H1 (cell line): Measurements from ENCODE around the gene KCNA10. TPM values are rescaled to one million over a fixed set of nuclear protein-coding genes. Genes with fewer than 3 reads are reported as not detected.

Experiments
- CTCF ChIA-PET: fragments of 300-600 bp; sonication (Branson Sonifier 250); formaldehyde crosslinking; loops from one replicate; lab custom pipeline; 2021; ENCODE audit not compliant: partially characterized antibody; lab: Charles Lee
- POLR2A ChIA-PET: fragments of 300-600 bp; sonication (Branson Sonifier 250); formaldehyde crosslinking; loops from one replicate; lab custom pipeline; 2021; ENCODE audit warnings: inconsistent platforms; ENCODE audit not compliant: partially characterized antibody; lab: Charles Lee
- DNase-seq, 2 experiments: peaks; one replicate each; pipeline versions ENCODE4 v3.0.0 to v3.0.0-alpha.2; 2010 to 2022; ENCODE audit warnings: low spot score in 2 of 2, low read depth in 1 of 2, mixed read lengths in 1 of 2
- FAIRE-seq: peaks from 2 replicates; lab custom pipeline; 2011; peaks lifted over from hg19 to GRCh38; lab: Jason Lieb, UNC
- H2AFZ ChIP-seq: 2 replicates; pipeline ENCODE4 v1.8.1; 2012; ENCODE audit warnings: low read length, inconsistent platforms
- H2AK5ac ChIP-seq: 2 replicates; pipeline ENCODE4 v1.6.1; 2013; ENCODE audit warnings: low read depth, low read length
- H2BK120ac ChIP-seq: replicated peaks from 2 replicates; pipeline ENCODE3; 2013; ENCODE audit warnings: low read depth, low read length, inconsistent platforms
- H2BK12ac ChIP-seq: 2 replicates; pipeline ENCODE4 v1.6.1; 2013; ENCODE audit warnings: low read depth, low read length
- H2BK15ac ChIP-seq: 2 replicates; pipeline ENCODE4 v1.6.1; 2013; ENCODE audit warnings: low read length
- H2BK20ac ChIP-seq: 2 replicates; pipeline ENCODE4 v1.6.1; 2013; ENCODE audit warnings: low read length
- H2BK5ac ChIP-seq: 2 replicates; pipeline ENCODE4 v1.6.1; 2013; ENCODE audit warnings: low read depth, low read length
- H3K14ac ChIP-seq: 2 replicates; pipeline ENCODE4 v1.6.1; 2013; ENCODE audit warnings: inconsistent platforms; ENCODE audit not compliant: insufficient read length
- H3K18ac ChIP-seq: 2 replicates; pipeline ENCODE4 v1.6.1; 2013; ENCODE audit warnings: low read length; ENCODE audit errors: extremely low read depth
- H3K23ac ChIP-seq: 2 replicates; pipeline ENCODE4 v1.6.1; 2013; ENCODE audit warnings: inconsistent platforms; ENCODE audit not compliant: insufficient read length
- H3K23me2 ChIP-seq: 2 replicates; pipeline ENCODE4 v1.6.1; 2013; ENCODE audit warnings: low read depth, low read length
- H3K27ac ChIP-seq: 2 replicates; pipeline ENCODE4 v1.6.1; 2011; ENCODE audit warnings: low read depth, low read length, inconsistent platforms
- H3K27me3 ChIP-seq, 4 experiments: replicated peaks in 1 of 4; 1 replicate in 1 of 4; 2 replicates in 3 of 4; pipeline versions ENCODE4 v1.6.1 to v1.8.1; 2011 to 2013; ENCODE audit warnings: low read length in 3 of 4, mild to moderate bottlenecking in 3 of 4, inconsistent platforms in 2 of 4, mixed read lengths in 2 of 4, moderate library complexity in 1 of 4; ENCODE audit not compliant: control insufficient read depth in 3 of 4, insufficient read depth in 3 of 4; ENCODE audit errors: extremely low read depth in 1 of 4
- H3K36me3 ChIP-seq, 4 experiments: 2 replicates each; pipeline versions ENCODE4 v1.6.1 to v1.8.1; 2011 to 2013; ENCODE audit warnings: mild to moderate bottlenecking in 4 of 4, low read length in 3 of 4, moderate library complexity in 2 of 4, control low read depth in 1 of 4, inconsistent platforms in 1 of 4; ENCODE audit not compliant: insufficient read depth in 4 of 4, control insufficient read depth in 2 of 4
- H3K4ac ChIP-seq: replicated peaks from 2 replicates; pipeline ENCODE3; 2013; ENCODE audit warnings: low read length, low read depth, mixed read lengths, inconsistent platforms; ENCODE audit not compliant: insufficient read length
- H3K4me1 ChIP-seq, 4 experiments: replicated peaks in 1 of 4; 1 replicate in 1 of 4; 2 replicates in 3 of 4; pipeline versions ENCODE4 v1.6.1 to v1.8.1; 2011 to 2013; ENCODE audit warnings: low read length in 3 of 4, inconsistent platforms in 2 of 4, mixed read lengths in 1 of 4; ENCODE audit not compliant: insufficient read depth in 4 of 4, control insufficient read depth in 3 of 4
- H3K4me2 ChIP-seq, 2 experiments: 2 replicates each; pipeline versions ENCODE4 v1.6.1 to v1.8.1; 2011 to 2013; ENCODE audit warnings: low read depth in 2 of 2, low read length in 2 of 2, control low read depth in 1 of 2, inconsistent platforms in 1 of 2, mild to moderate bottlenecking in 1 of 2; ENCODE audit not compliant: insufficient read depth in 1 of 2
- H3K4me3 ChIP-seq, 4 experiments: fragments of 200-600, 300-600 bp in 1 of 4; sonication (generic), shearing (Covaris generic), sonication (Bioruptor Twin) in 1 of 4; 2 replicates each; pipeline versions ENCODE4 v1.5.1 to v1.8.1; 2011 to 2016; ENCODE audit warnings: low read length in 4 of 4, low read depth in 3 of 4, control low read depth in 2 of 4, inconsistent platforms in 2 of 4, mild to moderate bottlenecking in 2 of 4, mixed read lengths in 1 of 4, moderate library complexity in 1 of 4; ENCODE audit not compliant: insufficient read depth in 2 of 4; ENCODE audit errors: extremely low read depth in 1 of 4
- H3K56ac ChIP-seq: replicated peaks from 2 replicates; pipeline ENCODE3; 2013; ENCODE audit warnings: low read depth, mild to moderate bottlenecking, mixed read lengths, low read length, inconsistent platforms; ENCODE audit not compliant: insufficient read length
- H3K79me1 ChIP-seq: 2 replicates; pipeline ENCODE4 v1.6.1; 2013; ENCODE audit warnings: low read depth, low read length, control low read depth
- H3K79me2 ChIP-seq, 2 experiments: 2 replicates each; pipeline versions ENCODE4 v1.6.1 to v1.8.1; 2012 to 2013; ENCODE audit warnings: low read length in 2 of 2, mild to moderate bottlenecking in 2 of 2, inconsistent platforms in 1 of 2; ENCODE audit not compliant: insufficient read depth in 2 of 2, control insufficient read depth in 1 of 2
- H3K9ac ChIP-seq, 4 experiments: replicated peaks in 1 of 4; 1 replicate in 1 of 4; 2 replicates in 3 of 4; pipeline versions ENCODE4 v1.6.1 to v1.8.1; 2011 to 2013; ENCODE audit warnings: low read depth in 3 of 4, low read length in 3 of 4, control low read depth in 2 of 4, mild to moderate bottlenecking in 2 of 4, moderate library complexity in 2 of 4, inconsistent platforms in 1 of 4; ENCODE audit errors: extremely low read depth in 1 of 4
- H3K9me3 ChIP-seq, 2 experiments: 2 replicates each; pipeline versions ENCODE4 v1.6.1 to v1.8.1; 2012 to 2013; ENCODE audit warnings: mild to moderate bottlenecking in 2 of 2, moderate library complexity in 2 of 2, control low read depth in 1 of 2, inconsistent platforms in 1 of 2, low read depth in 1 of 2, low read length in 1 of 2, mixed read lengths in 1 of 2; ENCODE audit not compliant: insufficient read depth in 2 of 2
- H4K20me1 ChIP-seq, 2 experiments: replicated peaks in 1 of 2; 2 replicates each; pipeline versions ENCODE3 to v1.8.1; 2011 to 2013; ENCODE audit warnings: inconsistent platforms in 2 of 2, low read length in 2 of 2, mild to moderate bottlenecking in 1 of 2; ENCODE audit not compliant: insufficient read depth in 2 of 2, control insufficient read depth in 1 of 2
- H4K5ac ChIP-seq: 2 replicates; pipeline ENCODE4 v1.6.1; 2013; ENCODE audit warnings: low read length, low read depth, mixed read lengths, inconsistent platforms; ENCODE audit not compliant: insufficient read length
- H4K8ac ChIP-seq: 2 replicates; pipeline ENCODE4 v1.8.0; 2013; ENCODE audit warnings: mild to moderate bottlenecking, moderate library complexity, low read length, inconsistent platforms; ENCODE audit not compliant: insufficient read depth; ENCODE audit errors: extremely low read depth
- H4K91ac ChIP-seq: replicated peaks from 2 replicates; pipeline ENCODE3; 2013; ENCODE audit warnings: low read length, mixed read lengths, inconsistent platforms; ENCODE audit not compliant: insufficient read length
- BRCA1 ChIP-seq: IDR thresholded peaks from 2 replicates; pipeline ENCODE4 v1.6.1; 2012; ENCODE audit warnings: low read depth, low read length, improper control_type of control experiment
- CBX8 ChIP-seq: fragments of 300-800, 300-1000 bp; sonication (generic); IDR thresholded peaks from 2 replicates; pipeline ENCODE4 v1.7.1; 2016; ENCODE audit warnings: low read depth, low read length, borderline replicate concordance
- CEBPB ChIP-seq: IDR thresholded peaks from 2 replicates; pipeline ENCODE4 v1.6.1; 2012; ENCODE audit warnings: low read depth, low read length
- CHD1 ChIP-seq: IDR thresholded peaks from 2 replicates; pipeline ENCODE4 v1.6.1; 2012; ENCODE audit warnings: low read depth, low read length, improper control_type of control experiment
- CHD2 ChIP-seq: IDR thresholded peaks from 2 replicates; pipeline ENCODE4 v1.6.1; 2012; ENCODE audit warnings: low read length, improper control_type of control experiment
- FOSL1 ChIP-seq: IDR thresholded peaks from 2 replicates; pipeline ENCODE4 v1.6.1; 2011; ENCODE audit warnings: mild to moderate bottlenecking, low read depth, low read length, moderate library complexity; ENCODE audit not compliant: insufficient read depth
- GABPA ChIP-seq: IDR thresholded peaks from 2 replicates; pipeline ENCODE4 v1.6.1; 2011; ENCODE audit warnings: mild to moderate bottlenecking, low read length, moderate library complexity, borderline replicate concordance; ENCODE audit not compliant: insufficient read depth
- MAFK ChIP-seq: IDR thresholded peaks from 2 replicates; pipeline ENCODE4 v1.6.1; 2012; ENCODE audit warnings: low read depth, mild to moderate bottlenecking, improper control_type of control experiment, low read length
- NRF1 ChIP-seq: IDR thresholded peaks from 2 replicates; pipeline ENCODE4 v1.6.1; 2011; ENCODE audit warnings: mild to moderate bottlenecking, low read depth, low read length, improper control_type of control experiment
- POLR2AphosphoS5 ChIP-seq: IDR thresholded peaks from 2 replicates; pipeline ENCODE4 v1.6.1; 2011; ENCODE audit warnings: low read depth, low read length
- RXRA ChIP-seq: IDR thresholded peaks from 2 replicates; pipeline ENCODE4 v1.6.1; 2011; ENCODE audit warnings: low read depth, mild to moderate bottlenecking, low read length, moderate library complexity; ENCODE audit not compliant: insufficient read depth
- SIRT6 ChIP-seq: IDR thresholded peaks from one replicate; pipeline ENCODE4 v1.7.1; 2012; ENCODE audit warnings: low read length, inconsistent platforms
- SP2 ChIP-seq: IDR thresholded peaks from 2 replicates; pipeline ENCODE4 v1.6.1; 2012; ENCODE audit warnings: mild to moderate bottlenecking, low read length, inconsistent platforms
- SUZ12 ChIP-seq: fragments of 200-600 bp; sonication (generic); IDR thresholded peaks from 2 replicates; pipeline ENCODE4 v1.6.1; 2012; ENCODE audit warnings: mild to moderate bottlenecking, inconsistent platforms, low read length, moderate library complexity, mixed read lengths
- TCF12 ChIP-seq: IDR thresholded peaks from 2 replicates; pipeline ENCODE4 v1.6.1; 2011; ENCODE audit warnings: low read depth, mild to moderate bottlenecking, low read length
- ZNF274 ChIP-seq: IDR thresholded peaks from 2 replicates; pipeline ENCODE4 v1.7.0; 2012; ENCODE audit warnings: low read length, borderline replicate concordance; ENCODE audit errors: extremely low read depth
- WGBS, 2 experiments: shearing (Covaris generic) in 1 of 2; methylation state at CpG; one replicate each; pipeline versions ENCODE4 v1.1.6 to v1.1.7; 2013 to 2015; ENCODE audit warnings: low lambda C conversion rate in 2 of 2, mixed read lengths in 2 of 2, inconsistent platforms in 1 of 2, low coverage in 1 of 2, missing lambda C conversion rate in 1 of 2; ENCODE audit not compliant: insufficient replicate concordance in 2 of 2, insufficient coverage in 1 of 2, insufficient read length in 1 of 2; ENCODE audit errors: extremely low coverage in 1 of 2, missing lambda C conversion rate in 1 of 2; 5-methylcytosine and 5-hydroxymethylcytosine counted together
- polyA plus RNA-seq, 7 experiments: library from polyadenylated mRNA; depleted of rRNA in 3 of 7; stranded (reverse) in 5 of 7; unstranded in 2 of 7; fragments of >200 nt in 5 of 7; fragments of 200-250 nt in 2 of 7; gene quantifications; 1 replicate in 5 of 7; 2 replicates in 1 of 7; 4 replicates in 1 of 7; pipeline versions ENCODE4 v1.2.1 to v1.2.3, GENCODE V29; 2011 to 2013; ENCODE audit warnings: missing spikeins in 2 of 7, mixed read lengths in 2 of 7
- total RNA-seq: library from RNA; stranded (reverse); fragmentation: NEBNext Ultra II Directional; extraction: Animal tissue kit (Norgen Biotek cat#: 25700); gene quantifications from 2 replicates; pipeline ENCODE4 v1.2.1, GENCODE V29; 2021

The KCNA10 gene
- total and polyA plus RNA-seq, 2 of the 8 experiments (the other 6 are each of a cell fraction or from before 2014, with no cell fraction given) = not detected

GRCh38 chr1:110566836-110567235 is 47.9 kb upstream of the KCNA10 start:
- DNase-seq (no peak), FAIRE-seq (no peak)
- no peak overlapping the region for H3K4me2 ChIP-seq
- H3K79me1 ChIP-seq = no peaks in the 10 kb centered on the region
- no peak overlapping the region for H3K4me3 ChIP-seq
- H3K56ac ChIP-seq = no peak overlapping the region
- H2BK20ac ChIP-seq = no peak overlapping the region
- POLR2A ChIA-PET = no interaction called here
- H3K27ac ChIP-seq = no peak overlapping the region
- no peak overlapping the region for H3K9ac ChIP-seq
- H3K79me2 ChIP-seq = no peaks in the 10 kb centered on the region
- no peaks in the 10 kb centered on the region for H4K20me1 ChIP-seq
- H2AK5ac ChIP-seq = no peak overlapping the region
- peaks cover 0 to 4% (median 0%) of the 10 kb centered on the region in 4 experiments; a peak in 1 of 7 replicates for H3K4me1 ChIP-seq
- H3K4ac ChIP-seq = no peak overlapping the region
- no peak overlapping the region for H4K8ac ChIP-seq
- peaks cover 0 to 3% (median under 1%) of the 10 kb centered on the region in 4 experiments; a peak in 4 of 7 replicates for H3K27me3 ChIP-seq
- H3K14ac ChIP-seq = no peak overlapping the region
- no peak overlapping the region for H2AFZ ChIP-seq
- no peak overlapping the region for H4K5ac ChIP-seq
- no peak overlapping the region for H4K91ac ChIP-seq
- no peaks in the 10 kb centered on the region for H3K9me3 ChIP-seq
- H2BK15ac ChIP-seq = no peak overlapping the region
- no peaks in the 10 kb centered on the region for H3K36me3 ChIP-seq
- H2BK5ac ChIP-seq = no peak overlapping the region
- WGBS, 2 experiments = 86% methylated on average over 3 of the region's 3 CpGs; no CpG with 5 or more reads in 1 of the 2 experiments
- no peak overlapping the region for H3K23ac ChIP-seq
- no peak overlapping the region for H2BK12ac ChIP-seq
- CTCF ChIA-PET = no interaction called here
- no peak overlapping the region for H2BK120ac ChIP-seq
- H3K18ac ChIP-seq = no peak overlapping the region
- no peaks in the 10 kb centered on the region for H3K23me2 ChIP-seq
- TF ChIP-seq GABPA (no peak), POLR2AphosphoS5 (no peak), FOSL1 (no peak), RXRA (no peak), SP2 (no peak), ZNF274 (no peak), CHD1 (no peak), SUZ12 (no peak), CBX8 (no peak), CEBPB (no peak), BRCA1 (no peak), CHD2 (no peak), SIRT6 (no peak), NRF1 (no peak), TCF12 (no peak), MAFK (no peak)
